Endothelial cell of umbilical vein (primary cell): ENCODE data around the gene DAP. TPM values are rescaled to one million over a fixed set of nuclear protein-coding genes. Genes with fewer than 3 reads are reported as not detected.

Experiments used
- BruUV-seq: library from RNA; stranded (reverse); fragments of 400-500 nt; replicated peaks from 2 replicates; lab custom pipeline; 2021; lab: Mats Ljungman, UMichigan
- CTCF ChIA-PET: fragments of 300-600, 350-600 bp; sonication (Branson Sonifier 250); formaldehyde crosslinking; loops from one replicate; lab custom pipeline; 2021; ENCODE audit warnings: antibody characterized with exemption, inconsistent platforms; lab: Charles Lee
- POLR2A ChIA-PET: fragments of 300-600, 350-600 bp; sonication (Branson Sonifier 250); formaldehyde crosslinking; loops from one replicate; lab custom pipeline; 2021; ENCODE audit warnings: antibody characterized with exemption, inconsistent platforms; lab: Charles Lee
- DNase-seq: peaks from one replicate; pipeline ENCODE4 v3.0.0-alpha.2; 2011; ENCODE audit warnings: low read depth, low spot score
- FAIRE-seq: peaks from 2 replicates; lab custom pipeline; 2011; peaks lifted over from hg19 to GRCh38; lab: Jason Lieb, UNC
- H2AFZ ChIP-seq: 2 replicates; pipeline ENCODE4 v1.6.0; 2012; ENCODE audit warnings: low read depth, low read length, control low read depth, inconsistent platforms
- H3K27ac ChIP-seq: 2 replicates; pipeline ENCODE4 v1.5.1; 2011; ENCODE audit warnings: low read depth, mild to moderate bottlenecking, control low read depth, low read length, moderate library complexity; ENCODE audit not compliant: insufficient read depth
- H3K27me3 ChIP-seq, 2 experiments: 2 replicates each; pipeline versions ENCODE4 v1.6.0 to v1.6.1; 2011; ENCODE audit warnings: low read length in 2 of 2, mixed read lengths in 1 of 2; ENCODE audit not compliant: control insufficient read depth in 2 of 2, insufficient read depth in 2 of 2
- H3K36me3 ChIP-seq, 2 experiments: 2 replicates in 1 of 2; 3 replicates in 1 of 2; pipeline ENCODE4 v1.5.1; 2011; ENCODE audit warnings: low read length in 2 of 2, mild to moderate bottlenecking in 1 of 2, moderate library complexity in 1 of 2; ENCODE audit not compliant: control insufficient read depth in 2 of 2, insufficient read depth in 2 of 2; ENCODE audit errors: extremely low read depth in 1 of 2
- H3K4me1 ChIP-seq: 3 replicates; pipeline ENCODE4 v1.5.1; 2011; ENCODE audit warnings: mild to moderate bottlenecking, low read length; ENCODE audit not compliant: control insufficient read depth, insufficient read depth; ENCODE audit errors: extremely low read depth
- H3K4me2 ChIP-seq: 2 replicates; pipeline ENCODE4 v1.6.1; 2011; ENCODE audit warnings: low read length, control low read depth, mixed read lengths; ENCODE audit not compliant: insufficient read depth
- H3K4me3 ChIP-seq, 3 experiments: fragments of 200-600 bp in 1 of 3; sonication (generic), shearing (Covaris generic) in 1 of 3; replicated peaks in 1 of 3; 2 replicates each; pipeline ENCODE4 v1.5.1; 2011 to 2016; ENCODE audit warnings: control low read depth in 3 of 3, low read length in 3 of 3, mild to moderate bottlenecking in 2 of 3, inconsistent platforms in 1 of 3, low read depth in 1 of 3, moderate library complexity in 1 of 3; ENCODE audit not compliant: insufficient read depth in 1 of 3
- H3K79me2 ChIP-seq: 2 replicates; pipeline ENCODE4 v1.6.0; 2012; ENCODE audit warnings: low read length, inconsistent platforms; ENCODE audit not compliant: control insufficient read depth, insufficient read depth
- H3K9ac ChIP-seq: replicated peaks from 2 replicates; pipeline ENCODE3; 2011; ENCODE audit warnings: low read length, control low read depth; ENCODE audit not compliant: insufficient read depth; ENCODE audit errors: extremely low read depth
- H3K9me1 ChIP-seq: replicated peaks from 3 replicates; pipeline ENCODE4 v1.6.0; 2011; ENCODE audit warnings: mild to moderate bottlenecking, low read length; ENCODE audit not compliant: control insufficient read depth, insufficient read depth; ENCODE audit errors: extremely low read depth
- H3K9me3 ChIP-seq: replicated peaks from 2 replicates; pipeline ENCODE4 v1.5.1; 2012; ENCODE audit warnings: low read length, inconsistent platforms; ENCODE audit not compliant: control insufficient read depth, insufficient read depth
- H4K20me1 ChIP-seq: replicated peaks from 2 replicates; pipeline ENCODE3; 2011; ENCODE audit warnings: mild to moderate bottlenecking, low read length; ENCODE audit not compliant: control insufficient read depth, insufficient read depth; ENCODE audit errors: extremely low read depth
- CTCF ChIP-seq, 2 donors: IDR thresholded peaks; 1 replicate in 1 of 2; 2 replicates in 1 of 2; pipeline ENCODE4 v1.5.1; 2011; ENCODE audit warnings: low read length in 2 of 2, mild to moderate bottlenecking in 2 of 2, moderate library complexity in 2 of 2, control low read depth in 1 of 2, inconsistent platforms in 1 of 2, low read depth in 1 of 2; ENCODE audit not compliant: insufficient read depth in 1 of 2; ENCODE audit errors: extremely low read depth in 1 of 2
- POLR2A ChIP-seq: IDR thresholded peaks from 2 replicates; pipeline ENCODE4 v1.6.1; 2012; ENCODE audit warnings: low read depth, mild to moderate bottlenecking, control low read depth, low read length
- dilution Hi-C: fragments of 300-500 bp; cut with MboI; formaldehyde crosslinking; loops from one replicate; pipeline ENCODE4 v1.15.0; 2019; ENCODE audit warnings: low sequenced_read_pairs; ENCODE audit not compliant: extremely low pct_ligation_motif_present
- intact Hi-C: fragments of 100-400 bp; cut with micrococcal nuclease; formaldehyde crosslinking; loops from one replicate; pipeline ENCODE4 v1.10.0; 2022
- polyA plus RNA-seq, 4 experiments: library from polyadenylated mRNA; depleted of rRNA in 3 of 4; stranded (reverse) in 3 of 4; unstranded in 1 of 4; fragments of >200 nt; gene quantifications; 2 replicates each; pipeline versions ENCODE4 v1.2.1 to v1.2.3, GENCODE V29; 2011 to 2012; ENCODE audit warnings: missing spikeins in 1 of 4
- total RNA-seq: library from RNA; stranded (reverse); gene quantifications from 2 replicates; pipeline ENCODE4 v1.2.3, GENCODE V29; 2021

Gene DAP
- total and polyA plus RNA-seq, 2 donors (not counting 3 experiments of a cell fraction or from before 2014, with no cell fraction given), result 79.8 to 188 TPM

- Histone ChIP-seq H3K4me2 (no peak overlapping the region), H3K36me3 (peaks cover 0 to 2% of the 10 kb centered on the region in 2 experiments), H3K9me3 (no peaks in the 10 kb centered on the region), H4K20me1 (no peaks in the 10 kb centered on the region), H3K27ac (no peak overlapping the region), H3K4me3 (no peak overlapping the region), H3K9ac (no peak overlapping the region), H3K27me3 (no peaks in the 10 kb centered on the region), H3K4me1 (peaks cover 15% of the 10 kb centered on the region), H3K9me1 (no peaks in the 10 kb centered on the region), H2AFZ (no peak overlapping the region), H3K79me2 (peaks cover 32% of the 10 kb centered on the region)
- DNase-seq (peak; percentile 72), FAIRE-seq (peak; percentile 87)
- peak; percentile 76 to 77 for TF ChIP-seq CTCF (IDR thresholded peaks at IDR 0.05; ENCODE audit: extremely low read depth in 1 of 2, insufficient read depth in 1 of 2, low read depth in 1 of 2, low read length in 2 of 2)
- TF ChIP-seq POLR2A, result no peak
- intact Hi-C loops (loop anchor here (2.0 to 10.0 kb wide), 7 partner anchors 66 to 800 kb away; partner anchors contain the start of gene DAP), dilution Hi-C loops (no loop called here)
- POLR2A ChIA-PET, result no interaction called here
- CTCF ChIA-PET, result interaction anchor here (0.6 to 3.7 kb wide), 27 partner anchors 9 to 1329 kb away, joined by 3 to 38 read pairs (median 4); partner anchors contain the start of gene DAP
- no TSS peak for BruUV-seq
These were observed 65.9 kb downstream of the DAP start for GRCh38 chr5:10695055-10695649.
